Neural progenitor cell (in vitro differentiated cells): ENCODE measurements around the gene AKR1A1. TPM values are rescaled to one million over a fixed set of nuclear protein-coding genes. Genes with fewer than 3 reads are reported as not detected.

Experiments used
- DNase-seq: peaks from one replicate; pipeline ENCODE4 v3.0.0-alpha.2; 2016; ENCODE audit warnings: low spot score
- H2AFZ ChIP-seq: fragments of 200-600 bp; sonication (generic); replicated peaks from 2 replicates; pipeline ENCODE4 v1.6.1; 2016; ENCODE audit warnings: antibody characterized with exemption
- H3F3A ChIP-seq: fragments of 200-600 bp; sonication (generic); 2 replicates; pipeline ENCODE4 v1.6.1; 2016; ENCODE audit warnings: antibody characterized with exemption, low read depth
- H3K27ac ChIP-seq: fragments of 200-600 bp; sonication (generic); 2 replicates; pipeline ENCODE4 v1.5.1; 2016; ENCODE audit warnings: mild to moderate bottlenecking
- H3K27me3 ChIP-seq: fragments of 200-600 bp; sonication (generic); 2 replicates; pipeline ENCODE4 v1.6.1; 2016; ENCODE audit warnings: mild to moderate bottlenecking, moderate library complexity
- H3K36me3 ChIP-seq: fragments of 200-600 bp; sonication (generic); 2 replicates; pipeline ENCODE4 v1.5.1; 2016
- H3K4me1 ChIP-seq: fragments of 200-600 bp; sonication (generic); 2 replicates; pipeline ENCODE4 v1.6.1; 2016; ENCODE audit warnings: mixed run types
- H3K4me2 ChIP-seq: fragments of 200-600 bp; sonication (generic); 2 replicates; pipeline ENCODE4 v1.6.1; 2016
- H3K4me3 ChIP-seq: fragments of 200-600 bp; sonication (generic); 2 replicates; pipeline ENCODE4 v1.5.1; 2016
- H3K79me2 ChIP-seq: fragments of 200-600 bp; sonication (generic); 2 replicates; pipeline ENCODE4 v1.6.1; 2016; ENCODE audit warnings: low read depth
- H3K9ac ChIP-seq: fragments of 200-600 bp; sonication (generic); 2 replicates; pipeline ENCODE4 v1.6.1; 2016
- H3K9me3 ChIP-seq: fragments of 200-600 bp; sonication (generic); 2 replicates; pipeline ENCODE4 v1.5.1; 2016; ENCODE audit warnings: low read depth
- H4K20me1 ChIP-seq: fragments of 200-600 bp; sonication (generic); 2 replicates; pipeline ENCODE4 v1.6.1; 2016; ENCODE audit warnings: low read depth
- H3K27ac Mint-ChIP-seq: 3 replicates; pipeline ENCODE4 v1.8.0; 2021; ENCODE audit warnings: mixed read lengths
- H3K27me3 Mint-ChIP-seq: 2 replicates; pipeline ENCODE4 v1.8.0; 2022; ENCODE audit warnings: low read depth, mild to moderate bottlenecking, inconsistent platforms, moderate library complexity, mixed read lengths; ENCODE audit not compliant: insufficient read depth
- H3K36me3 Mint-ChIP-seq: 3 replicates; pipeline ENCODE4 v1.8.0; 2021; ENCODE audit warnings: mixed read lengths
- H3K4me1 Mint-ChIP-seq: 3 replicates; pipeline ENCODE4 v1.8.0; 2021; ENCODE audit warnings: mixed read lengths
- H3K4me3 Mint-ChIP-seq: 3 replicates; pipeline ENCODE4 v1.8.0; 2021; ENCODE audit warnings: mild to moderate bottlenecking, moderate library complexity, mixed read lengths
- H3K9me3 Mint-ChIP-seq: 3 replicates; pipeline ENCODE4 v1.8.0; 2020; ENCODE audit warnings: mixed read lengths
- EZH2 ChIP-seq: fragments of 200-600 bp; sonication (generic); IDR thresholded peaks from 2 replicates; pipeline ENCODE4 v1.6.1; 2017; ENCODE audit warnings: antibody characterized with exemption, mild to moderate bottlenecking, moderate library complexity
- EZH2phosphoT487 ChIP-seq: fragments of 200-600 bp; sonication (generic); IDR thresholded peaks from 2 replicates; pipeline ENCODE4 v1.6.1; 2017; ENCODE audit warnings: antibody characterized with exemption
- small RNA-seq: library from RNA; depleted of rRNA; stranded (forward); fragments of <200 nt; gene quantifications from one replicate; pipeline ENCODE3, GENCODE V24; 2015
- total RNA-seq: library from RNA; depleted of rRNA; stranded (reverse); fragments of >200 nt; gene quantifications from 2 replicates; pipeline ENCODE4 v1.2.3, GENCODE V29; 2015; ENCODE audit warnings: low replicate concordance
- TF ChIP-seq, protein P1 (sequence below): fragments of 200-600 bp; sonication (generic); IDR thresholded peaks from 2 replicates; pipeline ENCODE4 v1.5.1; 2017; ENCODE audit warnings: antibody characterized with exemption, mild to moderate bottlenecking

AKR1A1 gene
- total RNA-seq, 1 donor from 2014 or later = 129 TPM

DNA sequence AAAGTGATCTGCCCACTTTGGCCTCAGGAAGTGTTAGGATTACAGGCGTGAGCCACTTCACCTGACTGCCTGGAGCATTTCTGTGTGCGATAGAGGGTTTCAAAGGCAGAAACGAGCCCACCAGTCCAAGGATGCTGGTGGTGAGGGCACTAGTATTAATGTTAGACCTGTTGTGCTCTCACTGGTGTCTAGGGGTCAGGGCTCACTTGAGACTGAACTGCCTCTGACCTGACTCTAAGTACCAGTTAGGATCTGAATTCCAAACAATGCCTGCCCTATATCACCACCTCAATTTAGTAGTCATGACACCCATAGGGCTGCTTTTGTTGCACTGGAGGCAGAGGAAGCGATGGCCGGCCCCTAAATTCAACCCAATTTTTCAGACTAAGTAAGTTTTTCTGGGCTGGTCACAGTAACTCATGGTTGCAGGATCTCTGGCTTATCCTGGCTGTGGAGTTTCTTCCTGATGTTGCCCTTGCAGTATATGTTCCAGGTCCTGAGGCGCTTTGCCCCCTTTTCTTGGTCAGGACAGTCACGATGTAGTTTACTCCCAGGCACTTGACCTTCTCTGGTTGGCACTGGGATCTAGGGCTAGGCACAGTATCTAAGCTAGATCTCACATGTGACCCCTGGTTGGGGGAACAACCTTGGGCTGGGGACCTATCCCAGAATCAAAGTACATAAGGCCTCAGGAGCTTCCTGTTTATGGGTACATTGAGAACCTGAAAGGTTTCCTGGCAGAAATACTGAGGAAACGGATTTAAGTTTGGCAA lies 68.7 kb downstream of the AKR1A1 start:
- Histone ChIP-seq H4K20me1 (peaks cover 45% of the 10 kb centered on the region), H2AFZ (no peak overlapping the region), H3K79me2 (peaks cover under 1% of the 10 kb centered on the region), H3K27ac (peak overlapping the region; percentile 75), H3K4me1 (no peaks in the 10 kb centered on the region), H3F3A (peaks cover 100% of the 10 kb centered on the region), H3K36me3 (peaks cover 28% of the 10 kb centered on the region), H3K4me2 (no peak overlapping the region), H3K9me3 (no peaks in the 10 kb centered on the region), H3K9ac (no peak overlapping the region), H3K4me3 (no peak overlapping the region), H3K27me3 (no peaks in the 10 kb centered on the region)
- TF ChIP-seq EZH2phosphoT487 (no peak), EZH2 (no peak)
- TF ChIP-seq, protein P1, sequence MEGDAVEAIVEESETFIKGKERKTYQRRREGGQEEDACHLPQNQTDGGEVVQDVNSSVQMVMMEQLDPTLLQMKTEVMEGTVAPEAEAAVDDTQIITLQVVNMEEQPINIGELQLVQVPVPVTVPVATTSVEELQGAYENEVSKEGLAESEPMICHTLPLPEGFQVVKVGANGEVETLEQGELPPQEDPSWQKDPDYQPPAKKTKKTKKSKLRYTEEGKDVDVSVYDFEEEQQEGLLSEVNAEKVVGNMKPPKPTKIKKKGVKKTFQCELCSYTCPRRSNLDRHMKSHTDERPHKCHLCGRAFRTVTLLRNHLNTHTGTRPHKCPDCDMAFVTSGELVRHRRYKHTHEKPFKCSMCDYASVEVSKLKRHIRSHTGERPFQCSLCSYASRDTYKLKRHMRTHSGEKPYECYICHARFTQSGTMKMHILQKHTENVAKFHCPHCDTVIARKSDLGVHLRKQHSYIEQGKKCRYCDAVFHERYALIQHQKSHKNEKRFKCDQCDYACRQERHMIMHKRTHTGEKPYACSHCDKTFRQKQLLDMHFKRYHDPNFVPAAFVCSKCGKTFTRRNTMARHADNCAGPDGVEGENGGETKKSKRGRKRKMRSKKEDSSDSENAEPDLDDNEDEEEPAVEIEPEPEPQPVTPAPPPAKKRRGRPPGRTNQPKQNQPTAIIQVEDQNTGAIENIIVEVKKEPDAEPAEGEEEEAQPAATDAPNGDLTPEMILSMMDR = no peak
- Mint-ChIP-seq H3K27me3 (peaks cover 10% of the 10 kb centered on the region), H3K27ac (peak overlapping the region; percentile 21), H3K4me1 (no peaks in the 10 kb centered on the region), H3K36me3 (peaks cover 40% of the 10 kb centered on the region), H3K9me3 (no peaks in the 10 kb centered on the region), H3K4me3 (no peak overlapping the region)
- DNase-seq = no peak

Small RNA genes lying within 50 kb of the gene (small RNA-seq; reads per million reads assigned to genes)
- gene AL355480.1 (not detected), gene AL355480.2 (not detected), gene AL355480.3 (not detected), gene AL355480.4 (not detected)

Other genes with a start within 250 kb of the AKR1A1 start
- 0.64 and 2.4 TPM in 2 replicates for gene HPDL, start 223.9 kb upstream of the AKR1A1 start, total RNA-seq
- gene TOE1, start 210.7 kb upstream of the AKR1A1 start, total RNA-seq = 6.1 and 10.7 TPM in 2 replicates
- gene MUTYH, start 210.4 kb upstream of the AKR1A1 start, total RNA-seq = 48.2 and 89.7 TPM in 2 replicates
- gene TESK2, start 59.7 kb upstream of the AKR1A1 start, total RNA-seq = 10.5 and 14.9 TPM in 2 replicates
- 1.7 TPM in 2 replicates for gene CCDC163, start 50.8 kb upstream of the AKR1A1 start, total RNA-seq
- gene MMACHC, start 50.5 kb upstream of the AKR1A1 start, total RNA-seq = 3.1 and 5.8 TPM in 2 replicates
- gene PRDX1, start 28.9 kb upstream of the AKR1A1 start, total RNA-seq = 477 and 653 TPM in 2 replicates
- gene NASP, start 33.2 kb downstream of the AKR1A1 start, total RNA-seq = 337 and 436 TPM in 2 replicates
- gene CCDC17, start 73.2 kb downstream of the AKR1A1 start, total RNA-seq = 1.5 and 1.7 TPM in 2 replicates
- gene GPBP1L1, start 135.7 kb downstream of the AKR1A1 start, total RNA-seq = 147 and 262 TPM in 2 replicates
- 56.0 and 65.2 TPM in 2 replicates for gene TMEM69, start 137.4 kb downstream of the AKR1A1 start, total RNA-seq
- 10.0 and 15.0 TPM in 2 replicates for gene IPP, start 199.8 kb downstream of the AKR1A1 start, total RNA-seq